Uterus (tissue), 4 donors: Measurements from ENCODE around the gene CDC26. TPM values are rescaled to one million over a fixed set of nuclear protein-coding genes. Genes with fewer than 3 reads are reported as not detected.

Source experiments
- DNase-seq, 2 donors: peaks; one replicate each; pipeline ENCODE4 v3.0.0-alpha.2; 2019 to 2020
- H3K27ac ChIP-seq, 2 donors: fragments of 200-600 bp; sonication (generic); 1 replicate in 1 of 2; 2 replicates in 1 of 2; pipeline ENCODE4 v1.5.1; 2016 to 2018
- H3K27me3 ChIP-seq, 2 donors: fragments of 200-600 bp; sonication (generic); one replicate each; pipeline ENCODE4 v1.5.1; 2018 to 2019; ENCODE audit warnings: control low read depth in 1 of 2
- H3K36me3 ChIP-seq, 2 donors: fragments of 200-600 bp; sonication (generic); one replicate each; pipeline ENCODE4 v1.5.1; 2019; ENCODE audit warnings: control low read depth in 1 of 2
- H3K4me1 ChIP-seq, 2 donors: fragments of 200-600 bp; sonication (generic); one replicate each; pipeline ENCODE4 v1.5.1; 2018 to 2019; ENCODE audit warnings: control low read depth in 1 of 2
- H3K4me3 ChIP-seq, 2 donors: fragments of 200-600 bp; sonication (generic); 1 replicate in 1 of 2; 2 replicates in 1 of 2; pipeline ENCODE4 v1.5.1; 2018 to 2019; ENCODE audit warnings: mild to moderate bottlenecking in 1 of 2
- H3K9me3 ChIP-seq, 2 donors: fragments of 200-600 bp; sonication (generic); one replicate each; pipeline ENCODE4 v1.5.1; 2019; ENCODE audit warnings: control low read depth in 1 of 2
- CTCF ChIP-seq, 4 experiments: fragments of 200-600 bp in 2 of 4; fragments of 450-650 bp in 2 of 4; sonication (generic) in 2 of 4; IDR thresholded peaks; one replicate each; pipeline ENCODE4 v1.5.1; 2016 to 2019; ENCODE audit warnings: antibody characterized with exemption in 4 of 4, mild to moderate bottlenecking in 2 of 4, moderate library complexity in 1 of 4
- POLR2A ChIP-seq, 2 donors: fragments of 450-650 bp; IDR thresholded peaks; one replicate each; pipeline ENCODE4 v1.6.1; 2016; ENCODE audit warnings: antibody characterized with exemption in 2 of 2, mild to moderate bottlenecking in 1 of 2, moderate library complexity in 1 of 2
- intact Hi-C: fragments of 100-400 bp; cut with DNase I; formaldehyde crosslinking; loops from one replicate; pipeline ENCODE4 v1.15.1; 2023; ENCODE audit warnings: low total_unique reads
- total RNA-seq, 4 donors: library from RNA; depleted of rRNA in 3 of 4; stranded (reverse); fragments of >200 nt in 3 of 4; gene quantifications; one replicate each; pipeline versions ENCODE4 v1.1.0 to v1.2.4, GENCODE V29; 2014 to 2023
- donor health status: DM: yes; HTN: yes; CAD: no.

The CDC26 gene
- total RNA-seq, 4 donors from 2014 or later: 16.9 to 30.9 (median 26.3) TPM

- intact Hi-C loops: no loop called here
These were observed 18.0 kb upstream of the CDC26 start for GRCh38 chr9:113293285-113293878.

GRCh38 chr9:113290052-113290607 lies 14.8 kb upstream of the CDC26 start:
- intact Hi-C loops: no loop called here
- no peaks in the 10 kb centered on the region for H3K4me1 ChIP-seq
- no peaks in the 10 kb centered on the region for H3K27me3 ChIP-seq
- TF ChIP-seq POLR2A (IDR thresholded peaks at IDR 0.05) (no peak), CTCF (IDR thresholded peaks at IDR 0.05) (no peak)
- H3K9me3 ChIP-seq: no peaks in the 10 kb centered on the region
- no peak for DNase-seq
- H3K27ac ChIP-seq: no peak overlapping the region
- no peaks in the 10 kb centered on the region for H3K36me3 ChIP-seq
- no peak overlapping the region for H3K4me3 ChIP-seq

More at GRCh38 chr9:113293285-113293878, 18.0 kb upstream of the CDC26 start:
- no peak for TF ChIP-seq POLR2A (IDR thresholded peaks at IDR 0.05)
- TF ChIP-seq CTCF (IDR thresholded peaks at IDR 0.05): no peak
- no peak for DNase-seq
- no peaks in the 10 kb centered on the region for H3K27me3 ChIP-seq
- H3K4me1 ChIP-seq: no peaks in the 10 kb centered on the region
- no peaks in the 10 kb centered on the region for H3K9me3 ChIP-seq
- H3K4me3 ChIP-seq: no peak overlapping the region
- H3K36me3 ChIP-seq: no peaks in the 10 kb centered on the region
- no peak overlapping the region for H3K27ac ChIP-seq

GRCh38 chr9:113289091-113289490 lies 13.7 kb upstream of the CDC26 start:
- Histone ChIP-seq H3K27me3 (no peaks in the 10 kb centered on the region), H3K27ac (no peak overlapping the region), H3K4me1 (no peaks in the 10 kb centered on the region), H3K36me3 (no peaks in the 10 kb centered on the region), H3K4me3 (no peak overlapping the region), H3K9me3 (no peaks in the 10 kb centered on the region)
- intact Hi-C loops: no loop called here
- DNase-seq: no peak
- no peak for TF ChIP-seq POLR2A (IDR thresholded peaks at IDR 0.05)
- no peak for TF ChIP-seq CTCF (IDR thresholded peaks at IDR 0.05)

- Histone ChIP-seq H3K4me1 (peaks cover 0 to 4% of the 10 kb centered on the region in 2 donors), H3K27ac (no peak overlapping the region), H3K27me3 (no peaks in the 10 kb centered on the region), H3K36me3 (no peaks in the 10 kb centered on the region), H3K4me3 (no peak overlapping the region), H3K9me3 (no peaks in the 10 kb centered on the region)
- TF ChIP-seq POLR2A (IDR thresholded peaks at IDR 0.05) (no peak), CTCF (IDR thresholded peaks at IDR 0.05) (no peak)
- no peak for DNase-seq
- intact Hi-C loops: no loop called here
These were observed 6.0 kb upstream of the CDC26 start for GRCh38 chr9:113281356-113281755.

GRCh38 chr9:113278840-113279239 lies 3.5 kb upstream of the CDC26 start:
- Histone ChIP-seq H3K4me3 (no peak overlapping the region), H3K4me1 (peaks cover 0 to 4% of the 10 kb centered on the region in 2 donors), H3K27ac (no peak overlapping the region), H3K9me3 (no peaks in the 10 kb centered on the region), H3K36me3 (no peaks in the 10 kb centered on the region), H3K27me3 (no peaks in the 10 kb centered on the region)
- intact Hi-C loops: loop anchor here (10.0 kb wide), 1 partner anchor 126 kb away; the partner anchor contains the start of gene ALAD
- DNase-seq: no peak
- TF ChIP-seq CTCF (IDR thresholded peaks at IDR 0.05) (no peak), POLR2A (IDR thresholded peaks at IDR 0.05) (no peak)
